HG03469 (cell line): ENCODE data around the gene ALDH16A1.

Source experiments
- ATAC-seq: cut with Tn5 transposase; IDR thresholded peaks from one replicate; pipeline ENCODE4 v1.9.1; 2021; ENCODE audit warnings: mild to moderate bottlenecking, moderate library complexity, moderate number of reproducible peaks; ENCODE audit not compliant: unreplicated experiment

ALDH16A1 gene

DNA sequence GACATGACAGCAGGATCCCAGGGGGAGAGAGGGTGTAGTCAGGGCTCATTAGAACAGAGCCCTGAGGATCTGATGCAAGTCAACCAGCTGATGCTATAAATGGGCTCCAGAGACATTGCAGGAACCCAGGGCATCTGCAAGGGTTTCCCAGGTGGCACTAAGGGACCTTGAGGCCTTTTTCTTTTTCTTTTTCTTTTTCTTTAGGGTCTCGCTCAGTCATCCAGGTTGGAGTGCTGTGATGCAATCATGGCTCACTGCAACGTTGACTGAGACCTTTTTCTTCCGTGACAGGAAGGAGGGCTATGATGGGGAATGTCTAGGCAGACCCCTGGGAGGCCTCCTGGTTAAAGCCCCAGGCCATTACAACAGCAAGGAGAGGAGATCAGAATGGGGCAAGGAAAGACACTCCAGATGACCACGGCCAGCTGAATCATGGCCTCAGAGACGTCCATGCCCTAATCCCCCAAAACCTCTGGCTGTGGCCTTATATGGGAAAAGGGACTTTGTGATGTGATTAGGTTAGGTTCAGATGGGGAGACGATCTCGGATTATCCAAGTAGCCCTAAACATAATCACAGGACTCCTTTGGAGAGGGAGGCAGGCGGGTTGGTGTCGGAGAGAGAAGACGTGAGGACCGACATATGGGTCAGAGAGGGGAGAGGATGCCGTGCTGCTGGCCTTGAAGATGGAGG lies 54.9 kb downstream of the ALDH16A1 start:
- ATAC-seq: no peak

DNA sequence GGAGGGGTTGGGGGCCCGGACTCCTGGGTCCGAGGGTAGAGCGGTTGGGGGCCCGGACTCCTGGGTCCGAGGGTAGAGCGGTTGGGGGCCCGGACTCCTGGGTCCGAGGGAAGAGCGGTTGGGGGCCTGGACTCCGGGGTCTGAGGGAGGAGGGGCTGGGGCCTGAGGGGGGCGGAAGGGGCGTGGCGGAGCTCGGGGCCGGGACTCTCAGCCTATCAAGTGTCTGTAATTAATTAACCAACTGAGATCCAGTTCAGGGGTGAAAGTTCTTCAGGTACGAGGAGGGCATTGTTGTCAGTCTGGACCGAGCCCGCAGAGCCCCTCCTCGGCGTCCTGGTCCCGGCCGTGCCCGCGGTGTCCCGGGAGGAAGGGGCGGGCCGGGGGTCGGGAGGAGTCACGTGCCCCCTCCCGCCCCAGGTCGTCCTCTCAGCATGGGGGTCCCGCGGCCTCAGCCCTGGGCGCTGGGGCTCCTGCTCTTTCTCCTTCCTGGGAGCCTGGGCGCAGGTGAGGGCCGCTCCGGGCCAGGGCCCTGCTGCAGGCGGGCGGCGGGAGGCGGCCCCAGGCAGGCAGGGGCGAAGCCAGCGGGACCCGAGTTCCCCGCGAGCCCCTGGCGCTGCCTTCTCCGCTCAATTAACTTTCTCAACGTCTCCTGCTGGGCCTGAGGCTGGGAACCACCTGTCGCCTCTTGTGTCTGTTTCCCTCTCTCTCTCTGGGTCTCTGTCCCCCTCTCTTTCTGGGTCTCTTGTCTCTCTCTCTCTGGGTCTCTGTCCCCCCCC lies 60.1 kb downstream of the ALDH16A1 start:
- no peak for ATAC-seq

DNA sequence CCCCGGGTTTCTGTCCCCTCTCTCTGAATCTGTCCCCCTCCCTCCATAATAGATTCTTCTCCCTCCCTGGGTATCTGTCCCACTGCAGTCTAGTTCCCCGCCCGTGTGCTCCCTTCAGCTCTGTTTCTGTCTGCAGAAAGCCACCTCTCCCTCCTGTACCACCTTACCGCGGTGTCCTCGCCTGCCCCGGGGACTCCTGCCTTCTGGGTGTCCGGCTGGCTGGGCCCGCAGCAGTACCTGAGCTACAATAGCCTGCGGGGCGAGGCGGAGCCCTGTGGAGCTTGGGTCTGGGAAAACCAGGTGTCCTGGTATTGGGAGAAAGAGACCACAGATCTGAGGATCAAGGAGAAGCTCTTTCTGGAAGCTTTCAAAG lies 60.7 kb downstream of the ALDH16A1 start:
- ATAC-seq: no peak

DNA sequence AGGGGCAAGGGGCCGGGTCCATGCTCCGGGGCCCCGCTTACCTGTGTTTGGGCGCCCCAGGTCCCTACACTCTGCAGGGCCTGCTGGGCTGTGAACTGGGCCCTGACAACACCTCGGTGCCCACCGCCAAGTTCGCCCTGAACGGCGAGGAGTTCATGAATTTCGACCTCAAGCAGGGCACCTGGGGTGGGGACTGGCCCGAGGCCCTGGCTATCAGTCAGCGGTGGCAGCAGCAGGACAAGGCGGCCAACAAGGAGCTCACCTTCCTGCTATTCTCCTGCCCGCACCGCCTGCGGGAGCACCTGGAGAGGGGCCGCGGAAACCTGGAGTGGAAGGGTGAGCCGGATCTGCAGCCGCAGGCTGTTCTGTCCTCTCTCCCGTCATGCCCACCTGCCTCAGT lies 61.1 kb downstream of the ALDH16A1 start:
- ATAC-seq: no peak

DNA sequence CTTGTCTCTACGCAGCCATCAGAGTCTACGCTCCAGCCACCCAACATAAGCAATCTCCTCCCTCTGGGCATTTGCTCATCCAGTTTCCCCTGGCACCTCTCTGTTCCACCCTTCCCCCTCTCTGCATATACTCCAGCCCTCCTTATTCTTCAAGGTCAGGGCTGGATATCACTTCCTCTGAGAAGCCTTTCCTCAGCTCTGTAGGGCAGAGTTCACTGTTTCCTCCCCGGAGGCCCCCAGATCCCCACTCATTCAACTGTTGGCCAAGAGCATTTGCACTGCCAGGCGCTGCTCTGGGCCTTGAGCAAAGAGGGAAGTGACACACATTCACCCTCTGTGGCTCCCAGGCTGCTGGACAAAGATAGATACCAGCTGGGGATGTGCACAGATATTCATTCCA lies 62.7 kb downstream of the ALDH16A1 start:
- no peak for ATAC-seq

DNA sequence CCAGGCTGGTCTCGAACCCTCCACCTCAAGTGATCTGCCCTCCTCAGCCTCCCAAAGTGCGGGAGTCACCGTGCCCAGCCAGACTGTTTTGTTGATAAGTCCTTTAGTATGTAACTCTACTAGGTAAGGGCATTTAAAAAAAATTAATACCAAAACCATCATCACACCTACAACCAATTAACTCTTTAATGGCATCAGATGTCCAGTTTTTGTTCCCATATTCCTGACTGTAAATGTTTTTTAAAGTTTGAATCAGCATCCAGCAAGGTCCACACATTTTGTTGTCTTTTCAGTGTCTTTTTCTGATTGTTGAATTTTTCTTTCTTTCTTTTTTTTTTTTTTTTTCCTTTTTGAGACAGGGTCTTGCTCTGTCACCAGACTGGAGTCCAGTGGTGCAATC lies 65.0 kb downstream of the ALDH16A1 start:
- no peak for ATAC-seq
